Endometrium (tissue), 2 donors: ENCODE results near the gene PARVA.

Experiments
- FAIRE-seq: peaks from 2 replicates; lab custom pipeline; 2012; peaks lifted over from hg19 to GRCh38; lab: Jason Lieb, UNC
- donor health status: control.
- donor health status: control.

The PARVA gene

GRCh38 chr11:12433121-12433520, 55.8 kb downstream of the PARVA start:
- no peak for FAIRE-seq

- FAIRE-seq = peak; percentile 82
These were observed 56.4 kb downstream of the PARVA start for GRCh38 chr11:12433571-12434324.

GRCh38 chr11:12434325-12434654, 56.9 kb downstream of the PARVA start:
- FAIRE-seq = no peak

- no peak for FAIRE-seq
These were observed 57.9 kb downstream of the PARVA start for GRCh38 chr11:12435264-12435663.

GRCh38 chr11:12436266-12436665, 58.9 kb downstream of the PARVA start:
- no peak for FAIRE-seq

- no peak for FAIRE-seq
These were observed 60.9 kb downstream of the PARVA start for GRCh38 chr11:12438291-12438690.

GRCh38 chr11:12439615-12440014, 62.2 kb downstream of the PARVA start:
- no peak for FAIRE-seq

GRCh38 chr11:12440565-12440964, 63.2 kb downstream of the PARVA start:
- no peak for FAIRE-seq

- peak; percentile 95 for FAIRE-seq
These were observed 64.0 kb downstream of the PARVA start for GRCh38 chr11:12441231-12441861.

- FAIRE-seq = no peak
These were observed 67.2 kb downstream of the PARVA start for GRCh38 chr11:12444601-12445000.

GRCh38 chr11:12445001-12445400, 67.6 kb downstream of the PARVA start:
- FAIRE-seq = no peak

GRCh38 chr11:12446863-12447262, 69.5 kb downstream of the PARVA start:
- no peak for FAIRE-seq

- FAIRE-seq = no peak
These were observed 71.0 kb downstream of the PARVA start for GRCh38 chr11:12448131-12448939.

GRCh38 chr11:12449961-12450715, 72.8 kb downstream of the PARVA start:
- FAIRE-seq = no peak

- FAIRE-seq = no peak
These were observed 73.9 kb downstream of the PARVA start for GRCh38 chr11:12451179-12451814.

GRCh38 chr11:12453243-12453642, 75.9 kb downstream of the PARVA start:
- FAIRE-seq = no peak

GRCh38 chr11:12454782-12455181, 77.4 kb downstream of the PARVA start:
- FAIRE-seq = no peak

- no peak for FAIRE-seq
These were observed 78.6 kb downstream of the PARVA start for GRCh38 chr11:12455938-12456337.

- no peak for FAIRE-seq
These were observed 79.5 kb downstream of the PARVA start for GRCh38 chr11:12456651-12457579.

GRCh38 chr11:12458042-12458441, 80.7 kb downstream of the PARVA start:
- FAIRE-seq = no peak

- no peak for FAIRE-seq
These were observed 82.0 kb downstream of the PARVA start for GRCh38 chr11:12459374-12459773.
